Liver (tissue), 3 donors: Measurements from ENCODE around the gene COL26A1.

ENCODE experiments used
- CTCF ChIP-seq: fragments of 150-350 bp; IDR thresholded peaks from 2 replicates; pipeline ENCODE4 v1.5.1; 2017; ENCODE audit warnings: improper control_type of control experiment, low read depth, low read length; ENCODE audit not compliant: missing input control
- EGR1 ChIP-seq, 2 donors: IDR thresholded peaks; 2 replicates each; pipeline ENCODE4 v1.6.1; 2016 to 2018; ENCODE audit warnings: antibody characterized with exemption in 2 of 2, low read depth in 2 of 2
- FOXA1 ChIP-seq: IDR thresholded peaks from 2 replicates; pipeline ENCODE4 v1.6.1; 2016; ENCODE audit warnings: antibody characterized with exemption
- GABPA ChIP-seq, 2 donors: IDR thresholded peaks in 1 of 2; conservative IDR thresholded peaks in 1 of 2; 2 replicates each; pipeline ENCODE4 v1.6.1; 2016; ENCODE audit warnings: antibody characterized with exemption in 2 of 2, mild to moderate bottlenecking in 1 of 2, moderate library complexity in 1 of 2
- HNF4G ChIP-seq: IDR thresholded peaks from 2 replicates; pipeline ENCODE4 v1.6.1; 2016; ENCODE audit warnings: antibody characterized with exemption
- JUND ChIP-seq, 2 donors: IDR thresholded peaks; 2 replicates each; pipeline ENCODE4 v1.6.1; 2016; ENCODE audit warnings: antibody characterized with exemption in 2 of 2
- RAD21 ChIP-seq, 2 donors: IDR thresholded peaks; 2 replicates each; pipeline ENCODE4 v1.6.1; 2016; ENCODE audit warnings: antibody characterized with exemption in 2 of 2, mild to moderate bottlenecking in 2 of 2
- REST ChIP-seq: IDR thresholded peaks from 2 replicates; pipeline ENCODE4 v1.6.1; 2016; ENCODE audit warnings: antibody characterized with exemption, mild to moderate bottlenecking
- SP1 ChIP-seq: IDR thresholded peaks from 2 replicates; pipeline ENCODE4 v1.6.1; 2018; ENCODE audit warnings: antibody characterized with exemption, mild to moderate bottlenecking
- TAF1 ChIP-seq: conservative IDR thresholded peaks from 2 replicates; pipeline ENCODE4 v1.6.1; 2016; ENCODE audit warnings: antibody characterized with exemption, mild to moderate bottlenecking
- YY1 ChIP-seq: IDR thresholded peaks from 2 replicates; pipeline ENCODE4 v1.6.1; 2016; ENCODE audit warnings: antibody characterized with exemption, mild to moderate bottlenecking
- TF ChIP-seq, protein P1 (sequence below): IDR thresholded peaks from 2 replicates; pipeline ENCODE4 v1.6.1; 2016; ENCODE audit warnings: antibody characterized with exemption
- TF ChIP-seq, protein P2 (sequence below): IDR thresholded peaks from 2 replicates; pipeline ENCODE4 v1.6.1; 2016; ENCODE audit warnings: antibody characterized with exemption
- donor health status: healthy.
- donor health status: healthy.

GRCh38 chr7:101487105-101487458, 124.4 kb downstream of the COL26A1 start:
- TF ChIP-seq YY1 (no peak), CTCF (no peak), JUND (IDR thresholded peaks at IDR 0.05) (no peak), TAF1 (no peak), RAD21 (IDR thresholded peaks at IDR 0.05) (no peak), REST (no peak), GABPA (IDR thresholded peaks at IDR 0.05 in 1 of 2, conservative IDR thresholded peaks at IDR 0.05 in 1 of 2) (no peak), FOXA1 (no peak), EGR1 (IDR thresholded peaks at IDR 0.05; ENCODE audit: low read depth in 2 of 2) (no peak), SP1 (no peak), HNF4G (no peak)
- TF ChIP-seq, protein P1, sequence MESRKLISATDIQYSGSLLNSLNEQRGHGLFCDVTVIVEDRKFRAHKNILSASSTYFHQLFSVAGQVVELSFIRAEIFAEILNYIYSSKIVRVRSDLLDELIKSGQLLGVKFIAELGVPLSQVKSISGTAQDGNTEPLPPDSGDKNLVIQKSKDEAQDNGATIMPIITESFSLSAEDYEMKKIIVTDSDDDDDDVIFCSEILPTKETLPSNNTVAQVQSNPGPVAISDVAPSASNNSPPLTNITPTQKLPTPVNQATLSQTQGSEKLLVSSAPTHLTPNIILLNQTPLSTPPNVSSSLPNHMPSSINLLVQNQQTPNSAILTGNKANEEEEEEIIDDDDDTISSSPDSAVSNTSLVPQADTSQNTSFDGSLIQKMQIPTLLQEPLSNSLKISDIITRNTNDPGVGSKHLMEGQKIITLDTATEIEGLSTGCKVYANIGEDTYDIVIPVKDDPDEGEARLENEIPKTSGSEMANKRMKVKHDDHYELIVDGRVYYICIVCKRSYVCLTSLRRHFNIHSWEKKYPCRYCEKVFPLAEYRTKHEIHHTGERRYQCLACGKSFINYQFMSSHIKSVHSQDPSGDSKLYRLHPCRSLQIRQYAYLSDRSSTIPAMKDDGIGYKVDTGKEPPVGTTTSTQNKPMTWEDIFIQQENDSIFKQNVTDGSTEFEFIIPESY: no peak
- TF ChIP-seq, protein P2, sequence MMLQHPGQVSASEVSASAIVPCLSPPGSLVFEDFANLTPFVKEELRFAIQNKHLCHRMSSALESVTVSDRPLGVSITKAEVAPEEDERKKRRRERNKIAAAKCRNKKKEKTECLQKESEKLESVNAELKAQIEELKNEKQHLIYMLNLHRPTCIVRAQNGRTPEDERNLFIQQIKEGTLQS: no peak
